ENCODE results near the gene HRH2.

HRH2 gene

GRCh38 chr5:175664723-175665122, 6.9 kb downstream of the HRH2 start:
- TF ChIP-seq, protein P1, sequence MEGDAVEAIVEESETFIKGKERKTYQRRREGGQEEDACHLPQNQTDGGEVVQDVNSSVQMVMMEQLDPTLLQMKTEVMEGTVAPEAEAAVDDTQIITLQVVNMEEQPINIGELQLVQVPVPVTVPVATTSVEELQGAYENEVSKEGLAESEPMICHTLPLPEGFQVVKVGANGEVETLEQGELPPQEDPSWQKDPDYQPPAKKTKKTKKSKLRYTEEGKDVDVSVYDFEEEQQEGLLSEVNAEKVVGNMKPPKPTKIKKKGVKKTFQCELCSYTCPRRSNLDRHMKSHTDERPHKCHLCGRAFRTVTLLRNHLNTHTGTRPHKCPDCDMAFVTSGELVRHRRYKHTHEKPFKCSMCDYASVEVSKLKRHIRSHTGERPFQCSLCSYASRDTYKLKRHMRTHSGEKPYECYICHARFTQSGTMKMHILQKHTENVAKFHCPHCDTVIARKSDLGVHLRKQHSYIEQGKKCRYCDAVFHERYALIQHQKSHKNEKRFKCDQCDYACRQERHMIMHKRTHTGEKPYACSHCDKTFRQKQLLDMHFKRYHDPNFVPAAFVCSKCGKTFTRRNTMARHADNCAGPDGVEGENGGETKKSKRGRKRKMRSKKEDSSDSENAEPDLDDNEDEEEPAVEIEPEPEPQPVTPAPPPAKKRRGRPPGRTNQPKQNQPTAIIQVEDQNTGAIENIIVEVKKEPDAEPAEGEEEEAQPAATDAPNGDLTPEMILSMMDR (IDR thresholded peaks at IDR 0.05; ENCODE audit: unreplicated experiment in 3 of 3), result no peak
- Mint-ChIP-seq H3K9me3 (no peaks in the 10 kb centered on the region), H3K4me1 (no peaks in the 10 kb centered on the region), H3K27me3 (ENCODE audit: low read depth) (peaks cover 42% of the 10 kb centered on the region), H3K36me3 (ENCODE audit: low read depth) (no peaks in the 10 kb centered on the region), H3K4me3 (no peak overlapping the region), H3K27ac (no peak overlapping the region)

- Mint-ChIP-seq H3K27ac (no peak overlapping the region), H3K9me3 (no peaks in the 10 kb centered on the region)
- TF ChIP-seq, protein P1 (IDR thresholded peaks at IDR 0.05; ENCODE audit: unreplicated experiment in 3 of 3), result no peak
Measured at GRCh38 chr5:175666216-175666615, 8.3 kb downstream of the HRH2 start.

GRCh38 chr5:175668006-175668405, 10.1 kb downstream of the HRH2 start:
- H3K36me3 Mint-ChIP-seq (ENCODE audit: low read depth), result no peaks in the 10 kb centered on the region
- H3K27ac Mint-ChIP-seq, result no peak overlapping the region
- no peak overlapping the region for H3K4me3 Mint-ChIP-seq
- peaks cover 46% of the 10 kb centered on the region for H3K27me3 Mint-ChIP-seq (ENCODE audit: low read depth)
- H3K4me1 Mint-ChIP-seq, result no peaks in the 10 kb centered on the region
- no peaks in the 10 kb centered on the region for H3K9me3 Mint-ChIP-seq
- TF ChIP-seq, protein P1 (IDR thresholded peaks at IDR 0.05; ENCODE audit: unreplicated experiment in 3 of 3), result no peak

More at GRCh38 chr5:175666216-175666615, 8.3 kb downstream of the HRH2 start:
- Mint-ChIP-seq H3K4me1 (no peaks in the 10 kb centered on the region), H3K27me3 (ENCODE audit: low read depth) (peaks cover 29% of the 10 kb centered on the region), H3K4me3 (no peak overlapping the region), H3K36me3 (ENCODE audit: low read depth) (no peaks in the 10 kb centered on the region)

GRCh38 chr5:175670372-175670771, 12.5 kb downstream of the HRH2 start:
- Mint-ChIP-seq H3K36me3 (ENCODE audit: low read depth) (no peaks in the 10 kb centered on the region), H3K27me3 (ENCODE audit: low read depth) (peaks cover 44% of the 10 kb centered on the region), H3K4me3 (no peak overlapping the region), H3K9me3 (no peaks in the 10 kb centered on the region), H3K4me1 (no peaks in the 10 kb centered on the region), H3K27ac (no peak overlapping the region)
- TF ChIP-seq, protein P1 (IDR thresholded peaks at IDR 0.05; ENCODE audit: unreplicated experiment in 3 of 3), result no peak

- Mint-ChIP-seq H3K9me3 (no peaks in the 10 kb centered on the region), H3K27ac (no peak overlapping the region), H3K36me3 (ENCODE audit: low read depth) (no peaks in the 10 kb centered on the region), H3K4me1 (no peaks in the 10 kb centered on the region), H3K4me3 (no peak overlapping the region), H3K27me3 (ENCODE audit: low read depth) (peaks cover 50% of the 10 kb centered on the region)
- TF ChIP-seq, protein P1 (IDR thresholded peaks at IDR 0.05; ENCODE audit: unreplicated experiment in 3 of 3), result no peak
Measured at GRCh38 chr5:175671013-175671412, 13.1 kb downstream of the HRH2 start.

- no peak overlapping the region for H3K4me3 Mint-ChIP-seq
- peaks cover 62% of the 10 kb centered on the region for H3K27me3 Mint-ChIP-seq (ENCODE audit: low read depth)
- TF ChIP-seq, protein P1 (IDR thresholded peaks at IDR 0.05; ENCODE audit: unreplicated experiment in 3 of 3), result no peak
- H3K9me3 Mint-ChIP-seq, result no peaks in the 10 kb centered on the region
- no peaks in the 10 kb centered on the region for H3K4me1 Mint-ChIP-seq
- H3K27ac Mint-ChIP-seq, result no peak overlapping the region
- H3K36me3 Mint-ChIP-seq (ENCODE audit: low read depth), result no peaks in the 10 kb centered on the region
Measured at GRCh38 chr5:175672976-175673648, 15.2 kb downstream of the HRH2 start.

All from nephron (organoid).